Ascending aorta (tissue), 2 donors: ENCODE results near the gene GBP7. TPM values are rescaled to one million over a fixed set of nuclear protein-coding genes. Genes with fewer than 3 reads are reported as not detected.

Experiments
- DNase-seq, 2 donors: peaks; one replicate each; pipeline ENCODE4 v3.0.0-alpha.2; 2019; ENCODE audit warnings: low spot score in 2 of 2
- H3K27ac ChIP-seq, 2 donors: fragments of 200-600 bp; sonication (generic); one replicate each; pipeline ENCODE4 v1.5.1; 2016 to 2017; ENCODE audit warnings: mild to moderate bottlenecking in 1 of 2
- H3K27me3 ChIP-seq: fragments of 200-600 bp; sonication (generic); one replicate; pipeline ENCODE4 v1.5.1; 2017
- H3K36me3 ChIP-seq, 2 donors: fragments of 200-600 bp; sonication (generic); one replicate each; pipeline ENCODE4 v1.5.1; 2016
- H3K4me1 ChIP-seq, 2 donors: fragments of 200-600 bp; sonication (generic); one replicate each; pipeline ENCODE4 v1.5.1; 2016 to 2017; ENCODE audit warnings: mild to moderate bottlenecking in 1 of 2
- H3K4me3 ChIP-seq, 2 donors: fragments of 200-600 bp; sonication (generic); one replicate each; pipeline ENCODE4 v1.5.1; 2016 to 2017; ENCODE audit warnings: mild to moderate bottlenecking in 1 of 2
- H3K9me3 ChIP-seq, 2 donors: fragments of 200-600 bp; sonication (generic); one replicate each; pipeline ENCODE4 v1.5.1; 2016
- intact Hi-C: fragments of 100-400 bp; cut with DNase I; formaldehyde crosslinking; loops from one replicate; pipeline ENCODE4 v1.15.1; 2023
- total RNA-seq: library from RNA; depleted of rRNA; stranded (reverse); fragments of >200 nt; gene quantifications from one replicate; pipeline ENCODE4 v1.1.0, GENCODE V29; 2016
- TF ChIP-seq, protein P1 (sequence below), 3 experiments: fragments of 200-600 bp in 2 of 3; fragments of 450-650 bp in 1 of 3; sonication (generic) in 2 of 3; IDR thresholded peaks; one replicate each; pipeline ENCODE4 v1.5.1; 2016 to 2019; ENCODE audit warnings: antibody characterized with exemption in 3 of 3, mild to moderate bottlenecking in 1 of 3, moderate library complexity in 1 of 3

GBP7 gene
- total RNA-seq, 1 donor from 2014 or later, result not detected

DNA sequence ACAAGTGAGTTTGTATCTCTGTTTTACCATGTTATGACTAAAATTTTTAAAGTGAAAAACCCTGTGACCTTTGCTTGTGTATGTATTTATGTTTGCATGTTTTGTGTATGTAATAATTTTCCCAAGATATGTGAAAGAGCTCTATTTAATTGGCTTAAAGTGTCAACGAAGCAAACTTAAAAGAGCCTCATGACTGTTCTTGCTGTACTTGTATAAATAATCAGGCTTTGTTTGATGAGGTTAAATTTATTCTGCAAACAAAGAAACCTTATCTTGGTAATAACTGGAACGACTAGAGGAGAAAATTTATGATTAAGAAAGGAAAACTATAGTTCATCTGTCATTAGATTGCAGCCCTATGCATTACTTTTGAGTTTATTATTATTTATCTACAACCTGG lies 6.6 kb downstream of the GBP7 start:
- no peak overlapping the region for H3K4me3 ChIP-seq
- intact Hi-C loops, result no loop called here

DNA sequence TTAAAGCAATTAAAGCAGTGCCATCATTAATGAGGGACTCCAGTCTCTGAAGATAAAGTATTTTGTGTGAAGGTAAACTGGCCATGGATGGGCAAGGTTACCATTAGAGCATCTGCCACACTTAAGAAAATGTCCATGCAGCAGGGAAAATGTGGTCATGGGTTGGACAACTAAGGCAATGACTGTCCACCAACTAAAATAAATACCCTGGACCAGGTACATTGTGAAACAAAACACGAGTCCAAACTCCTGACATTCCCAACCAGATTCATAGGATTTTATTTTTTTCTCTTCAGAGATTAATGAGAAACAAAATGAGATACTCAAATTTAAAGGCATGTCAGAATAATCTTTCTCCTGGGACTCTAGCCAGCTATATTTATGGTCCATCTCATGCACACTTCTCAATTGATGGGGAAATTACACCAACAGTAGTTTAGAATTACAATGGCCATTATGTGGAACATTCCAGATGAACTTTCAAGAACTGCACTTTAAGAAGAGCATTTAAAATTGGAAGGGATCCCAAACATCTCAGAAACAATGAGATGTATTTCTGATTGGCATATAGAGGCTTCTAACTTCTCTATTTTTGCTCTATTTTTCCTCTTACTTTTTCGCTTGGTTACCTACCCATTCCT lies 8.1 kb downstream of the GBP7 start:
- intact Hi-C loops, result no loop called here

More for the DNA sequence above, 6.6 kb downstream of the GBP7 start:
- TF ChIP-seq, protein P1, sequence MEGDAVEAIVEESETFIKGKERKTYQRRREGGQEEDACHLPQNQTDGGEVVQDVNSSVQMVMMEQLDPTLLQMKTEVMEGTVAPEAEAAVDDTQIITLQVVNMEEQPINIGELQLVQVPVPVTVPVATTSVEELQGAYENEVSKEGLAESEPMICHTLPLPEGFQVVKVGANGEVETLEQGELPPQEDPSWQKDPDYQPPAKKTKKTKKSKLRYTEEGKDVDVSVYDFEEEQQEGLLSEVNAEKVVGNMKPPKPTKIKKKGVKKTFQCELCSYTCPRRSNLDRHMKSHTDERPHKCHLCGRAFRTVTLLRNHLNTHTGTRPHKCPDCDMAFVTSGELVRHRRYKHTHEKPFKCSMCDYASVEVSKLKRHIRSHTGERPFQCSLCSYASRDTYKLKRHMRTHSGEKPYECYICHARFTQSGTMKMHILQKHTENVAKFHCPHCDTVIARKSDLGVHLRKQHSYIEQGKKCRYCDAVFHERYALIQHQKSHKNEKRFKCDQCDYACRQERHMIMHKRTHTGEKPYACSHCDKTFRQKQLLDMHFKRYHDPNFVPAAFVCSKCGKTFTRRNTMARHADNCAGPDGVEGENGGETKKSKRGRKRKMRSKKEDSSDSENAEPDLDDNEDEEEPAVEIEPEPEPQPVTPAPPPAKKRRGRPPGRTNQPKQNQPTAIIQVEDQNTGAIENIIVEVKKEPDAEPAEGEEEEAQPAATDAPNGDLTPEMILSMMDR (IDR thresholded peaks at IDR 0.05), result no peak
- Histone ChIP-seq H3K27ac (no peak overlapping the region), H3K36me3 (no peaks in the 10 kb centered on the region), H3K27me3 (no peaks in the 10 kb centered on the region), H3K9me3 (no peaks in the 10 kb centered on the region), H3K4me1 (no peaks in the 10 kb centered on the region)
- DNase-seq, result no peak

DNA sequence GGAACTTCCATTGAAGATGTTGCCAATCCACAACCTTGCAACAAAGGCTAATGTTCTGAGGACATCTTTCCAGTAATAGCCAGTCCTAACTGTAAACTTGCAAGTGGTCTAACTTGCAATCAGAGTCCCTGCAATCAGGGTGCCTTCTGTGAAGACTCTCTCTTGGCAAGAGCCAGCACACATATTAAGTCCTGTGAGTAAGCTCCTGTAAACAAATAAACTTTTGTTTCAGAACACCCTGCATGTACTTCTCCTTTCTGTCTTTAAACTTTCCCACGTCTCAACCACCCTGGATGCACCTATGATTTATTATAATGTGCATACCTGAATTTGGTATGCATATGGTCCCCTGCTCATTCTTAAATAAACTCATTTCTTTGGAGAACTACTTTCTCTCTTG lies 9.1 kb downstream of the GBP7 start:
- TF ChIP-seq, protein P1 (IDR thresholded peaks at IDR 0.05), result no peak
- Histone ChIP-seq H3K27ac (no peak overlapping the region), H3K4me1 (no peaks in the 10 kb centered on the region), H3K36me3 (no peaks in the 10 kb centered on the region), H3K4me3 (no peak overlapping the region), H3K9me3 (no peaks in the 10 kb centered on the region), H3K27me3 (no peaks in the 10 kb centered on the region)
- no peak for DNase-seq
- intact Hi-C loops, result no loop called here

More for the DNA sequence above, 8.1 kb downstream of the GBP7 start:
- TF ChIP-seq, protein P1 (IDR thresholded peaks at IDR 0.05), result no peak
- H3K36me3 ChIP-seq, result no peaks in the 10 kb centered on the region
- H3K9me3 ChIP-seq, result no peaks in the 10 kb centered on the region
- H3K4me1 ChIP-seq, result no peaks in the 10 kb centered on the region
- no peak overlapping the region for H3K4me3 ChIP-seq
- no peak for DNase-seq
- H3K27ac ChIP-seq, result no peak overlapping the region
- H3K27me3 ChIP-seq, result no peaks in the 10 kb centered on the region

DNA sequence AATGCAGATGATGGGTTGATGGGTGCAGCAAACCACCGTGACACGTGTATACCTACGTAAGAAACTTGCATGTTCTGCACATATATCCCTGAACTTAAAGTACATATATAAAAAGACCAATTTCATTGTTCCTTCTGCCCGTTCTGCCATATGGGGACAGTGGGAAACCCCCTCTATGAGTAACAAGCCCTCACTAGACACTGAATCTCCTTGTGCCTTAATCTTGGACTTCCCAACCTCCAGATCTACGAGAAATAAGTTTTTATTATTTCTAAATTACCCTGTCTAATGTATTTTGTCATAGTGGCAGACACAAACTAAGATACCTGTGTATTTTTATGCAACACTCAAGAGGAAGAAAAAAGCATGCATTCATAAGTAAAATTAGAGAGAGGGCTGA lies 10.0 kb downstream of the GBP7 start:
- TF ChIP-seq, protein P1 (IDR thresholded peaks at IDR 0.05), result no peak
- no peak overlapping the region for H3K27ac ChIP-seq

DNA sequence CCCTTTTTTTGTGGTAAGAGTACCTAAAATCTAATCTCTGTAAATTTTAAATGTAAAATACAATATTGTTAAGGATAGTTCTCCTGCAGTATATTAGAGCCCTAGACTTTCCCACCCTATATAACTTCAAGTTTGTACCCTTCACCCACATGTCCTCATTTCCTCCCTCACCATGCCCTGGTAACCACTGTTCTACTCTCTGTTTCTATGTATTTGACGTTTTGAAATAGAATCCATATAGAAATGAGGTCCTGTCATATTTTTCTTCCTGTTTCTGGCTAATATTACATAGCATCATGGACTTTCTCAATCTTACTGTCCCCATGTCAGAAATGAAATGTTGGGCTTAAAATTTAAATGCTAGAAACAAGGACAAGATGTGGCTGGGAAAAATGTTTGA lies 24.8 kb downstream of the GBP7 start:
- Histone ChIP-seq H3K36me3 (no peaks in the 10 kb centered on the region), H3K4me3 (no peak overlapping the region), H3K27me3 (no peaks in the 10 kb centered on the region), H3K9me3 (no peaks in the 10 kb centered on the region), H3K27ac (no peak overlapping the region), H3K4me1 (no peaks in the 10 kb centered on the region)
- TF ChIP-seq, protein P1 (IDR thresholded peaks at IDR 0.05), result no peak
- no peak for DNase-seq
- intact Hi-C loops, result no loop called here

More for the DNA sequence above, 10.0 kb downstream of the GBP7 start:
- Histone ChIP-seq H3K36me3 (no peaks in the 10 kb centered on the region), H3K4me1 (no peaks in the 10 kb centered on the region), H3K27me3 (no peaks in the 10 kb centered on the region), H3K9me3 (no peaks in the 10 kb centered on the region), H3K4me3 (no peak overlapping the region)
- no peak for DNase-seq
- intact Hi-C loops, result no loop called here

DNA sequence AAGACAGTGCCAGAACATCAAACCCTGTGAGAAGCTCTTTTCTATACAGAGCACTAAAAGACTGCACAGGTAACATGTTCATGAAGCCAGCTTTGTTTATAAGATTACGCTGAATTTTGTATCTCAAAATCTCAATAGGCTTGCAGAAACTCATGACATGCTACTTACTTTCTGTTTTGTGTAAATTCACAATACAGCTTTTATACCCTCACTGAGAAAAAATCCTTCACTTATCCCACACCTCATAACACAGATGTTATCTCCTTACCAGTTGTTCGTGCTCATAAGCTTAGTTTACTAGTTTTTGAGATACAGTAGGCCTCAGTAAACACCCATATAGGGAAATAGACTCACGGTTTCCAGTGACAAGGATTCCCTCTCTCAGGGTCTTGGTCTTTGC lies 25.8 kb downstream of the GBP7 start:
- no peak overlapping the region for H3K4me3 ChIP-seq
- H3K36me3 ChIP-seq, result no peaks in the 10 kb centered on the region
- TF ChIP-seq, protein P1 (IDR thresholded peaks at IDR 0.05), result no peak
- no peaks in the 10 kb centered on the region for H3K4me1 ChIP-seq
- H3K27ac ChIP-seq, result no peak overlapping the region
- no peak for DNase-seq
- no peaks in the 10 kb centered on the region for H3K9me3 ChIP-seq
- no peaks in the 10 kb centered on the region for H3K27me3 ChIP-seq
- intact Hi-C loops, result no loop called here
